LNCaP clone FGC (cell line): ENCODE data around the gene KIF21B.
"Not testable (repeated sequence)": the region's sequence is repeated elsewhere in the genome, so short reads cannot be mapped to it uniquely, and the experiment has no call there.

ENCODE experiments used
- DNase-seq: peaks from one replicate; pipeline ENCODE4 v3.0.0-alpha.2; 2011; ENCODE audit warnings: low read depth
- H3K4me3 ChIP-seq: 2 replicates; pipeline ENCODE4 v1.5.1; 2011; ENCODE audit warnings: mild to moderate bottlenecking, low read depth, low read length, control low read depth
- TF ChIP-seq, protein P1 (sequence below): IDR thresholded peaks from 2 replicates; pipeline ENCODE4 v1.5.1; 2012; ENCODE audit warnings: mild to moderate bottlenecking; ENCODE audit not compliant: control insufficient read depth, insufficient read depth; ENCODE audit errors: extremely low read depth

KIF21B gene

DNA sequence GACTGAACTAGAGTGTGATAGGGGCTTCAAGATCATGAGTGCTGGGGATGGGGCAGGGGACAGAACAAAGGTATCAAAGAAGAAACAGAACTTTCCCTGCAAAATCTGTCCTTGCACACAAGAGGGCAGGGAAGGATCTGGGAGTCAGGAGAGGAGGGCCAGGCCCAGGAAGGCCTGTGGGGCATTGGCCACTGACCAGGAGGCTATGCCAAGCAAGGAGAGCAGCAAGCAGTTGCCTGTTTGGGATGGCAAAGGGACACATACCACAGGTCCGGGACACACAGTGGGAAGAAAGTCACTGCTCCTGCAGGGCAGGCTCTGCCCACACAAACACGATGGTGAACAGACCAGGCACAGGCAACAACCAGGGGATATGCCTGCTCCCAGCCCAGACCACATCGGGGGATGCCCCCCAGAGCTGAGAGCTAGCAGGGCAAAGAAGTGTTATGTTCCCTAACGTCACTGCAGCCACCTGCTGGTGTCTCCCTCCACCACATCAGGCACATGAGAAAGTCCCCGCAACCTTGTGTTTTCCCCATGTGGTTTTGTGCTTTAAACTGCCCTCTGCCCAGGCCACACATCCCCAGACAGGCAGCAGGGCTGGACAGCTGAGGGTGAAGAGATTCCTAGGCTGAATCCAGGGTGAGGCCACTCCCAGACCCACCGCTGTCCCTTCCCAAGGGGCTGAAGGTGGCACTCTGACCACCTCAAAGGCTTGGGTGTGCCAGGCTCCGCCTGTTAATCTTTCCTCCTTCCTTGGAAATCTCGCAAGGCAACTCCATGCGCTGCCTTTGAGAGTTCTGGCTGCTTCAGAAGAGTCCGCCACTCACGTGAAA lies 53.6 kb downstream of the KIF21B start:
- TF ChIP-seq, protein P1, sequence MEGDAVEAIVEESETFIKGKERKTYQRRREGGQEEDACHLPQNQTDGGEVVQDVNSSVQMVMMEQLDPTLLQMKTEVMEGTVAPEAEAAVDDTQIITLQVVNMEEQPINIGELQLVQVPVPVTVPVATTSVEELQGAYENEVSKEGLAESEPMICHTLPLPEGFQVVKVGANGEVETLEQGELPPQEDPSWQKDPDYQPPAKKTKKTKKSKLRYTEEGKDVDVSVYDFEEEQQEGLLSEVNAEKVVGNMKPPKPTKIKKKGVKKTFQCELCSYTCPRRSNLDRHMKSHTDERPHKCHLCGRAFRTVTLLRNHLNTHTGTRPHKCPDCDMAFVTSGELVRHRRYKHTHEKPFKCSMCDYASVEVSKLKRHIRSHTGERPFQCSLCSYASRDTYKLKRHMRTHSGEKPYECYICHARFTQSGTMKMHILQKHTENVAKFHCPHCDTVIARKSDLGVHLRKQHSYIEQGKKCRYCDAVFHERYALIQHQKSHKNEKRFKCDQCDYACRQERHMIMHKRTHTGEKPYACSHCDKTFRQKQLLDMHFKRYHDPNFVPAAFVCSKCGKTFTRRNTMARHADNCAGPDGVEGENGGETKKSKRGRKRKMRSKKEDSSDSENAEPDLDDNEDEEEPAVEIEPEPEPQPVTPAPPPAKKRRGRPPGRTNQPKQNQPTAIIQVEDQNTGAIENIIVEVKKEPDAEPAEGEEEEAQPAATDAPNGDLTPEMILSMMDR, result peak; percentile 28; the same call in 1 of the 2 replicates
- H3K4me3 ChIP-seq, result no peak overlapping the region
- DNase-seq, result no peak

- no peak overlapping the region for H3K4me3 ChIP-seq
- no peak for DNase-seq
- TF ChIP-seq, protein P1, result no peak
These were observed 54.8 kb downstream of the KIF21B start for GRCh38 chr1:200968469-200969410.

DNA sequence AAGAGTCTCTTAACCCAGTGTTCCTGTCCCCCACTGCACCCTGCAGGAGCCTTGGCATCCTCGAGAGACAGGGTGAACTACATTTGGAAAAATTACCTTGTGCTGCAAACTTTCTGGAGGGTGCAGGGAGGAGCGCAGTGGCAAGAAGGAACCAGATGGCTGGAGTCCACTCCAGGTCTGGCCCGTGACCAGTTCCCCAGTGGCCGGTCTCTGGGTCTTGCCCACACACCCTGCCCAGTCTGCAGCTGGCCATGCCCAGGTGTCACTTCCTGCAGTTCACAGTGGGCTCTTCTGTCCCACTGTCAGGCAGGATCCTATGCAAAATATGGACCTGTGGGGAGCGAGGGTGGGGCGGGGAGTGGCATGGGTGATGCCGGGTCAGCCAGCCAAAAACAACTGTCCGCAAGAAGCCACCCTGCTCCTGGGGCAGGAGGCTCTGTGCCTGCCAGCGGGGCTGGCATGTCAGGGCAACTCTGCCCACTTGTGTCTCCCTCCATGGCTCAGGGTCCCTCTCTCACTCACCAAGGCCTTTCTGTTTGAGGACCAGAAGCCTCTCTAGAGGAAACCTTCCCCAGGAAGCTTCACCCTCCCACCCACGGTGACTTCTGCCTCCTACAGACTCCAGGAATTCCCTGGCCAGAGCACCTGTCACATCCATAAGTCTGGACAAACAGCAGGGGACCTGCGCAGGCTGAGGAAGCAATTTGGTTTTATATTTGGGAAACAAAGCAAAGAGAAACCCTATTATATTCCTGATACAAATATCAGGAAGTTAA lies 55.6 kb downstream of the KIF21B start:
- TF ChIP-seq, protein P1, result no peak
- DNase-seq, result no peak

DNA sequence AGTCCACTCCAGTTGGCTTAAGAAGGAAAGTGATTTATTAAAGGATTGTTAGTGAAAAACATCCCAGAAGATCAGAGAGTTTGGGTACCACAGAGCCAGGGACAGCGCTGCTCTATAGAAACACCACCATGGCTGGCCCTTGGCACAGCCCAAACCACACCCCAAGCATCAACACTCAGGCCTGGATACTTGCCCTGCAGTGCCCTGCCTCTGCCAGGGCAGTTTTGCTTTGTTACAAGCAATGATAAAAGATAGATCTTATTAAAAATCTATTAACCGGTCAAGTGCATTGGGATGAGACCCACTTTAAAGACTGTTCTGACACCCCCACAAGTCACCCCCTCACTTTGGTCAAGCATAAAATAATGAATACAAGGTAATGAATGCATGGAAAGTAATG lies 56.6 kb downstream of the KIF21B start:
- TF ChIP-seq, protein P1, result no peak
- H3K4me3 ChIP-seq, result no peak overlapping the region
- DNase-seq, result no peak

More for the DNA sequence above, 55.6 kb downstream of the KIF21B start:
- no peak overlapping the region for H3K4me3 ChIP-seq

DNA sequence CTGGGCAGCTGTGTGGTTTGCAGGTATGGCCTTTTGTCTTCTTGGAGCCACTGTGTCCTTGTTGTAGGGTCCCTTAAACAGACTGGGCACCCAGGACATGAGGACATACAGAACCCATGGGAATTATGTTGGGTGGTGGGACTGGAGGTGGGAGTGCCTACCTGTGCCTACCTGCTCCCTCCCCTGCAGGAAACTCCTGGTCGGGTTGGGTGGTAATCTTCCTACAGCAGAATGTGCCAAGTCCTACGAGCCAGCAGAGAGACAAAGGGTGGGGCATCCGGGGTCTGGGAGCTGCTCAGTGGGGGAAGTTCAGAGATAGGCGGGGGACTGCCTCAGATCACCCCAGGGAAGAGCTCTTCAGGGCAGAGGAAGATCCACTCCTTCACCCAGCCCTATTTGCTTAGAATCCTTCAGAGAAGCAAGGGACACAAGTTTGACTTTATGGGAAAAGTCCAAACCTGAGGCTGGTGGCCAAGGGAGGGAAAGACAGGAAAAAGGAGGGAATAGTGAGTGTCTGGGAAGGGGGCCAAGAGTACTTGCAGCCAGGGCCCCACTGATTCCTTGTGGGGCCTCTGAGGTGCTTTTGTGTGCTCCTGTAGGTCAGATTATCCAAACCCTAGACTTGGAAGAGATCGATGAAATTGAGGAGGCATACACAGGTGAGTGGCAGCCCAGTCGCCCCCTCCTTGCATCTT lies 58.3 kb downstream of the KIF21B start:
- no peak overlapping the region for H3K4me3 ChIP-seq
- no peak for DNase-seq
- TF ChIP-seq, protein P1, result no peak

GRCh38 chr1:200963888-200964287 lies 59.6 kb downstream of the KIF21B start:
- not testable (repeated sequence) for DNase-seq, H3K4me3 ChIP-seq
